Right ventricle myocardium inferior (tissue), 1 donor: ENCODE results near the gene IL6ST. TPM values are rescaled to one million over a fixed set of nuclear protein-coding genes. Genes with fewer than 3 reads are reported as not detected.
"Not testable (repeated sequence)": the region's sequence is repeated elsewhere in the genome, so short reads cannot be mapped to it uniquely, and the experiment has no call there.

Source experiments
- ATAC-seq: fragments of 200-7000 bp; cut with Tn5 transposase; one replicate; pipeline ENCODE4 v1.9.1; 2020; ENCODE audit warnings: mild to moderate bottlenecking, moderate library complexity
- DNase-seq: peaks from one replicate; pipeline ENCODE4 v3.0.0; 2021; ENCODE audit errors: missing footprints
- intact Hi-C: fragments of 100-400 bp; cut with DNase I; formaldehyde crosslinking; loops from one replicate; pipeline ENCODE4 v1.11.0; 2022
- total RNA-seq: library from RNA; stranded (reverse); fragmentation: NEBNext Ultra II Directional; extraction: Animal tissue kit (Norgen Biotek cat#: 25700); gene quantifications from one replicate; pipeline ENCODE4 v1.2.1, GENCODE V29; 2021
- donor health status: DM: no; HTN: yes; CAD: no; lungs with severe emphysema.

IL6ST gene
- total RNA-seq, 1 donor from 2014 or later, result 145 TPM

GRCh38 chr5:55986931-55987330, 7.8 kb downstream of the IL6ST start:
- intact Hi-C loops, result no loop called here
- DNase-seq (no peak), ATAC-seq (no peak)

- ATAC-seq (no peak), DNase-seq (no peak)
- intact Hi-C loops, result no loop called here
Measured at GRCh38 chr5:55985181-55985580, 9.6 kb downstream of the IL6ST start.

- DNase-seq (no peak), ATAC-seq (no peak)
- intact Hi-C loops, result no loop called here
Measured at GRCh38 chr5:55983986-55984385, 10.8 kb downstream of the IL6ST start.

DNA sequence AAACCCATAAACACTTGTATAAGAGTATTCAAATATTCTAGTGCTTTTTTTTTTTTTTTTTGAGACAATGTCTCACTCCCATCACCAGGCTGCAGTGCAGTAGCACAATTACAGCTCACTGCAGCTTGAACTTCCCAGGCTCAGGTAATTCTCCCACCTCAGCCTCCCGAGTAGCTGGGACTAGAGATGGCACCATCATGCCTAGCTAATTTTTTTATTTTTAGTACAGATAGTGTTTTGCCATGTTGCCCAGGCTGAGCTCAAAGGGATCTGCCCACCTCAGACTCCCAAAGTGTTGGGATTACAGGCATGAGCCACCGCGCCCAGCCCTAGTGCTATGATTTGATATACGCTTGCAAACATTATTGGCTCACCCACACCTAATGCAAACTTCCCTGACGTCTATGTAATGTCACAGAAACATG, 11.8 kb downstream of the IL6ST start:
- peak; percentile 32 for ATAC-seq

DNA sequence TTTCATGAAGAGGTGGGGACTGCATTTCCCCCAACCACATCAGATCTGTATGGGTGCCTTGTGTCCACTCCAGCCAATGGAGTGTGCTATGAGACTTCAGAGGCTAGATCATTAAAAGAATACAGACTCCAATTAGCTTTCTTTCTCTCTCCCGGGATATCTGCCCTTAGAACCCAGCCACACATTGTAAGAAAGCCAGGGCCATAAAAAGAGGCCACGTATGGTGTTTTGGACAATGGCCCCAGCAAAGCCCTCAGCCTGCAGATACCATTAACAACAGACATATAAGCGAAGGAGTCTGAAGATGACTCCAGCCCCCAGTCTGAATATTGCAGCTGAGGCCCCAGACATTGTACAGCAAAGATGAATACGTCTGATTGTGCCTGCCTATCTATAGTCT, 21.5 kb downstream of the IL6ST start:
- ATAC-seq, result no peak
- no peak for DNase-seq
- intact Hi-C loops, result no loop called here

More for the DNA sequence above, 11.8 kb downstream of the IL6ST start:
- no peak for DNase-seq
- intact Hi-C loops, result no loop called here

DNA sequence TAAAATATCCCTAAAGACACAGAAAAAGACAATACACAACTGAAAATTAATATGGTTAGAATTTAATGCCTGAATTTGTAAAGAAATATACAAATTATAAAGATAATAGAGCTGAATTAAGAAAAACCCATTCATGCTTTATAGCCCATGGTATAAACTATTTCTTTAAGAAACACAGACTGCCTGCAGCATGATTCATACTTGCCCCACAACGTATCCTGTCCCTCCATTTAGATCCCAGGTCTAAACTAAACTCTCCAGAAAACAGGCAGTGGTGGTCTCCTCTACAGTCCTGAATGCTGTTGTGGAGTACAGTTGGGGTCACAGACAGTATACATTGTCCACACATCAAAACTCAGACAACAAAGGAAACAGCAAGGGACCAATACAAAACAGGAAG, 24.8 kb downstream of the IL6ST start:
- DNase-seq, result no peak
- ATAC-seq, result no peak
- intact Hi-C loops, result no loop called here

DNA sequence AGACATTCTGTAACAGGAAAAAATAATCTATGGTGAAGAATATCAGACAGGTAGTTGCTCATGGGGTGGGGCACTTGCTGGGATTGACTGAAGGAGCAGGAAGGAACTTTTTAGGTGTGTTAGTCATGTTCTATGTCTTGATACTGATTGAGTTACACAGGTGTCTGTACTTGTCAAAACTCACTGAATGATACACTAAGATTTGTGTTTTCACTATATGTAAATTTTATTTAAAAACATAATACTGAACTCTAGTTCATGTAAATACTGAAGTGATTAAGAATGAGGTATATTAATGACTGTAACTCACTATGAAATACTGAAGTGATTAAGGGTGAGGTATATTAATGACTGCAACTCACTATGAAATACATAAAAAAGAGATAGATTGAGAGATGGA, 28.5 kb downstream of the IL6ST start:
- ATAC-seq (no peak), DNase-seq (no peak)
- intact Hi-C loops, result no loop called here

DNA sequence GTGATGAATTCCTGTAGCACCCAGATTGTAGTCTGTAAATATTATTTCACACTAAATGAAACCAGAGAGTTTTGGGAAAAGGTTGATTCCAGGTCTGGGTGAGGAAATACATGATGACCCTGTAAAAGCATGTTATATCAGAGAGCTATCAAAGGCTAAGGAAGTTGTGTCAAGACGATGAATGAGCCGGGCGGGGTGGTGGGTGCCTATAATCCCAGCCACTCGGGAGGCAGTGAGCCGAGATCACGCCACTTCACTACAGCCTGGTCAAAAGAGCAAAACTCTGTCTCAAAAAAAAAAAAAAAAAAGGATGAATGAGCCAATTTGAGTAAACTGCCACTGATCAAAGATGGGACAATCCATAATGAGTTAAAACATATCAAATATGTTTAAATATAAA, 29.2 kb downstream of the IL6ST start:
- ATAC-seq (no peak), DNase-seq (no peak)
- intact Hi-C loops, result no loop called here

DNA sequence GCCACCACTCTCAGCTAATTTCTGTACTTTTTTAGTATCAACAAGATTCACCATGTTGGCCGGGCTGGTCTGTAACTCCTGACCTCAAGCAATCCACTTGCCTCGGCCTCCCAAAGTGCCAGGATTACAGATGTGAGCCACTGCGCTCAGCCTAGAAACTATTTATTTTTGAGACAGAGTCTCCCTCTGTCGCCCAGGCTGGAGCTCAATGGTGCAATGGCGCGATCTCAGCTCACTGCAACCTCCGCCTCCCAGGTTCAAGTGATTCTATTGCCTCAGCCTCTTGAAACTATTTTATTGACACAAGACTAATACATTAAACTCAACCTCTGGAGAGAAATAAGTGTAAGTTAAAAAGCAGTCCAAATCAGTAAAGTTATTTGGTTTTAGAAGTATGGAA, 34.0 kb downstream of the IL6ST start:
- ATAC-seq, result no peak

DNA sequence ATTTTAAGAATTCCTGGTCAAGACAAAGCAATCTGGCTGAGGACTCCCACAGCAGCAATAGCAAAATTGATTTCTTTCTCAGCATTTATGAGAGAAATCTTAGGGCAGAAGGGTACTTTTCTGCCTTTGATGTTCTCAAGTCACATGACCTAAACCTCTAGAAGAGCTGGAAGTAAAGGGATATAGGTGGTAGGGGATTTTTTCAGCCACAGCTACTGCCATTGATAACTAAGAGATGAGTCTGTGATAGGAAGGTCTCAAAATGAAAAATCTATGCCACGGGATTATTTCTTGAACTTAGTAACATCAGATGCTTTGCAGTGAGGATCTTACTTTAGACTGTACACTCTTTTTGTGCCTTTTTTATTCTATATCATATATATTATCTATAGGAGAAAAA, 35.6 kb downstream of the IL6ST start:
- no peak for ATAC-seq
- no peak for DNase-seq
- intact Hi-C loops, result no loop called here

More for the DNA sequence above, 34.0 kb downstream of the IL6ST start:
- no peak for DNase-seq
- intact Hi-C loops, result no loop called here

GRCh38 chr5:55941154-55941553, 53.6 kb downstream of the IL6ST start:
- ATAC-seq, DNase-seq, intact Hi-C loops: not testable (repeated sequence)

DNA sequence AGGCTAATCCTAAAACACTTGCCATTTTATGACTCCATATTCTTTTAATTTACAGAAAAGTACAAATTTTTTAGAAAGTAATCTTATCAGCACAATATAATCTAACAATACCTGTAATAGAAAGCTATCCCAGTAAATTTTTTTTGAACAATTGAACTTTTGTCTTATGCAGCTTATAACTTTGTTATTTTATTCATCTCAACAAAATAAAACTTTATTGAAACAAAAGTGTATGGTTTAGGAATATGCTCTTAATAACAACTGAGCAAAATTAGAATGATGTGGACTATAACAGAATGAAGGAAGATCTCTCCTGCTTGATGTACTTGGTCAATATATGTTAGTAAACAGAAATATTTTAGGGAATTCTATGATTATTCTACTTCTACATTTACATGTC, 57.2 kb downstream of the IL6ST start:
- DNase-seq, ATAC-seq: not testable (repeated sequence)
- intact Hi-C loops, result loop anchor here (10.0 kb wide), 1 partner anchor 897 kb away; no protein-coding TSS in a partner anchor

DNA sequence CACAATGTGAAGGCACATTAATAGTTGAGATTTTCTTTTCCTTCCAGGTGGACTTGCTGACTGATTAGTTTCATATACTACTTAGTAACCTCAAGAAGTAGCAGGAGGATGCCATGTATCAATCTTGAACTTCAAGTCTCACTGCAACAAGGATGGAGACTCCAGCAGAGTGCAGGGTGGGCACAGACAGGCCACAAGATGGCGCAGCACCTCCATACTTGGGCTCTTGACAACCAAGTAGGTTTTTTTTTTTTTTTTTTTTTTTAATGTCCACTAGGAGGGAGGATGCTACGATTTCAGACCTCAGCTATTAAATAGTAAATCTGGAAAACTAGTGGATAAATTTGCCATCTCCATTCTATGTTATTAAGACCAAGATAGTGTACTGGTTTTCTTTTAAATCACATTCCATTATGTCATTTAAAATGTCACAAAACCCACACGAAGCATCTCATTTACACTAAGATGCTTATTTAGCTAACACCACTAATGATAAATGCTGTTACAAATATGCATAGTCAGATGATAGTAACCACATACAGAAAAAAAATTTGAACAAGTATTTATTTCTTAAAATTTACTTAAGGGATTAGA, 58.6 kb downstream of the IL6ST start:
- peak; percentile 83 for ATAC-seq
- intact Hi-C loops, result loop anchor here (10.0 kb wide), 1 partner anchor 899 kb away; no protein-coding TSS in a partner anchor
- peak; percentile 87 for DNase-seq

DNA sequence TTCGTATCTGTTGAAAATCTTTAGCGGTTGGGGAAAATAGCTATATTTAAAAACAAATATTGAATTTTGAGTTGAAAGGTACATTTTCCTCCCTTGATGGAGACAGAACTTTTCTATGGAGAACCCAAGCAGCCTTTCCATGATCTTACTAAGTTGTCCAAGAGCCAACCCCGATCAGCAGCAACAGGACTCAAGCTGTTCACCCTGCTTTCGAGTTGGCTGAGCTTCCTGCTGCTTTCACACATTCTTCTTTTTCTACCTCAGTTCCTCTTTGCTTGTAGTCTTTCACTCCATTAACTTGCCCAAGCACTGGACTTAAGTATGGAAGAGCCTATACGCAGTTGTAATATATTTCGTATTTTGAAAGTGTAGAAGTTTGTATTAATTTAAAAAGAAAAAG, 59.4 kb downstream of the IL6ST start:
- no peak for DNase-seq
- no peak for ATAC-seq
- intact Hi-C loops, result loop anchor here (1.0 to 10.0 kb wide), 2 partner anchors 266 to 899 kb away; no protein-coding TSS in a partner anchor

- intact Hi-C loops, result loop anchor here (1.0 to 10.0 kb wide), 2 partner anchors 267 to 900 kb away; no protein-coding TSS in a partner anchor
- ATAC-seq (no peak), DNase-seq (no peak)
Measured at GRCh38 chr5:55934720-55935119, 60.0 kb downstream of the IL6ST start.

DNA sequence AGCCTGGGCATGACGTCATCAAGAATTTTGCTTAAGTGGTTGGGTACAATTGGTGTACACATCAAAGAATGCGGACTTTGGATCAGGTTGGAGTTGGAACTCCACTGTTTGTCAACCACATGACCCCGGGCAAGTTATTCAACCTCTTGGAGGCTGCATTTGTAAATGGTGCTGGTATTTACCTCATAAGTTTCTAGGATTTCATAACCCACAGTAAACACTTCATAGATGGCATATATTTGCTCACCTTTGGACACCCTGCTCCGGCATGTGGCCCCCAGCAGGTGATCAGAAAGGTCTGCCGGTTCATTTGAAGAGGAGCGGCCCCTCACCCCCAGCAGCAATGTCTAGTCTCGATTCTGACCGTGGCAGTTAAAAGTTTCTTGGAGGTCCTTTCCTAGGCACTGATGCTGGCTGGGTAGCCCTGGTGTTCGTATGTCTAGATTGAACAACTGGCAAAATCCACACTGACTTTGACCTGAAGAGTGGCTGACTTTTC, 60.6 kb downstream of the IL6ST start:
- intact Hi-C loops, result loop anchor here (10.0 kb wide), 1 partner anchor 901 kb away; no protein-coding TSS in a partner anchor
- ATAC-seq (no peak), DNase-seq (no peak)

DNA sequence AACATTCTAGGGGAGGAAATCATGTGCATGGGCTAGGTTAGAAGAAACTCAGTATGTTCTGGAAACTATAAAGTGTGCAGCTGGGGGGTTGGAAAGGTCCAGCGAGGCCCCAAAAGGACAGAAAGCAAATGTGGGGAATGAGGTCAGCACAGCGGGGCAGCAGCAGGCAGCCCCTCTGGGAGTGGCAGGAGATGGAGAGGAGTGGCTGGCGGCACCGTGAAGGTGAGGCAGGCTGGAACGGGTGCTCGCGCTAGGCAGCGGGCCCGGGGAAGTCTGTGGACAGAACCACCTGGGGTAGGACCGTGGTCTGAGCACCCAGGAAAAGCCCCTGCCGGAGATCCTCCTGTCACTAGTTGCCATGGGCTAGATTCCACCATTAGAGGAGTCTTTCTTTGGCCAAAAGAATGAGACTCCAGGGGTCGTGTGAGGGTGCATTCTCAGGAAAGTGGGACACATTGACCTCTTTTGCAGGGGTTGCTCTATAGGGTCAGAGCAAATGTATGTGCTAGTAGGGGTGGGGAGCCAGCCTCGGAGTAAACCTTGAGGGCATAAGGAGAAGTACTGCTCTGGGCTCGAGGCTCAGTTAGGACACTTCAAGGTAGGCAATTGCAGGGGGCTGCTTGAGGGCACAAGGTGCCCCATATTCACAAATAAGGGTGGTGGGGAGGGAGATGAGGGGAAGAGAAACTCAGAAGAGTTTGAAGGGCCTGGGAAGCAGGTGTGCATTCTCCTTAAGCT, 61.2 kb downstream of the IL6ST start:
- ATAC-seq, result no peak
- no peak for DNase-seq
- intact Hi-C loops, result loop anchor here (10.0 kb wide), 1 partner anchor 901 kb away; no protein-coding TSS in a partner anchor

- intact Hi-C loops, result loop anchor here (10.0 kb wide), 1 partner anchor 902 kb away; no protein-coding TSS in a partner anchor
- DNase-seq (no peak), ATAC-seq (no peak)
Measured at GRCh38 chr5:55932700-55933099, 62.1 kb downstream of the IL6ST start.

GRCh38 chr5:55929020-55929799, 65.6 kb downstream of the IL6ST start:
- DNase-seq (no peak), ATAC-seq (no peak)
- intact Hi-C loops, result no loop called here
